AG10803 (cell line): ENCODE data around the gene CLEC11A.
A peak's percentile ranks its signal among the peaks of the same experiment; 100 is the strongest.

Experiments
- DNase-seq: peaks from one replicate; pipeline ENCODE4 v3.0.0; 2010; ENCODE audit warnings: low read depth
- H3K4me3 ChIP-seq: 2 replicates; pipeline ENCODE4 v1.5.1; 2011; ENCODE audit warnings: mild to moderate bottlenecking, low read length, control low read depth
- CTCF ChIP-seq: conservative IDR thresholded peaks from 2 replicates; pipeline ENCODE4 v1.5.1; 2011; ENCODE audit warnings: mild to moderate bottlenecking, low read length, control low read depth, inconsistent platforms

Gene CLEC11A

GRCh38 chr19:50719566-50719965, 3.6 kb upstream of the CLEC11A start, which contains the start of gene SHANK1:
TSS of gene SHANK1 (minus strand) at chr19:50719802. CDS start at chr19:50716919, 2,883 bp downstream.
- TF ChIP-seq CTCF: no peak
- H3K4me3 ChIP-seq: peak within 1 kb of the TSS; percentile 57
- DNase-seq: peak; percentile 18

- no peak overlapping the region; the same call in 1 of the 2 replicates for H3K4me3 ChIP-seq
- TF ChIP-seq CTCF: no peak
- DNase-seq: no peak
These were observed 2.8 kb upstream of the CLEC11A start for GRCh38 chr19:50720181-50720920.

GRCh38 chr19:50720921-50721381, 2.2 kb upstream of the CLEC11A start:
- peak; percentile 74 for DNase-seq
- TF ChIP-seq CTCF: peak; percentile 40
- no peak overlapping the region for H3K4me3 ChIP-seq

- DNase-seq: no peak
- H3K4me3 ChIP-seq: no peak overlapping the region
- no peak for TF ChIP-seq CTCF
These were observed 1.6 kb upstream of the CLEC11A start for GRCh38 chr19:50721441-50722137.

GRCh38 chr19:50722201-50723013, 757 bp upstream of the CLEC11A start:
- peak; percentile 18 for DNase-seq
- peak overlapping the region; percentile 77 for H3K4me3 ChIP-seq
- TF ChIP-seq CTCF: no peak

- H3K4me3 ChIP-seq: peak overlapping the region; percentile 77
- TF ChIP-seq CTCF: no peak
- no peak for DNase-seq
These were observed 764 bp downstream of the CLEC11A start for GRCh38 chr19:50723735-50724521.
